ENCODE results near the gene GAL3ST2. TPM values are rescaled to one million over a fixed set of nuclear protein-coding genes. Genes with fewer than 3 reads are reported as not detected.
"Not testable (repeated sequence)": the region's sequence is repeated elsewhere in the genome, so short reads cannot be mapped to it uniquely, and the experiment has no call there.

GAL3ST2 gene
- total RNA-seq, 2 donors from 2014 or later = 0.16 to 1.1 TPM

GRCh38 chr2:241773511-241774418 lies 2.9 kb upstream of the GAL3ST2 start:
- Mint-ChIP-seq H3K36me3 (no peaks in the 10 kb centered on the region), H3K27ac (no peak overlapping the region), H3K9me3 (no peaks in the 10 kb centered on the region)
- DNase-seq (ENCODE audit: low spot score in 2 of 2) (peak in 1 of 2 donors; percentile 51), ATAC-seq (no peak)

- Mint-ChIP-seq H3K36me3 (no peaks in the 10 kb centered on the region), H3K27ac (no peak overlapping the region), H3K9me3 (no peaks in the 10 kb centered on the region)
- ATAC-seq = peak in 1 of 2 donors; percentile 16
- DNase-seq (ENCODE audit: low spot score in 2 of 2) = peak in 1 of 2 donors; percentile 44
Measured at GRCh38 chr2:241774419-241775222, 2.0 kb upstream of the GAL3ST2 start.

- H3K9me3 Mint-ChIP-seq = no peaks in the 10 kb centered on the region
- no peak for ATAC-seq
- no peaks in the 10 kb centered on the region for H3K36me3 Mint-ChIP-seq
- H3K27ac Mint-ChIP-seq = no peak overlapping the region
- no peak for DNase-seq (ENCODE audit: low spot score in 2 of 2)
Measured at GRCh38 chr2:241775223-241776177, 1.1 kb upstream of the GAL3ST2 start.

DNA sequence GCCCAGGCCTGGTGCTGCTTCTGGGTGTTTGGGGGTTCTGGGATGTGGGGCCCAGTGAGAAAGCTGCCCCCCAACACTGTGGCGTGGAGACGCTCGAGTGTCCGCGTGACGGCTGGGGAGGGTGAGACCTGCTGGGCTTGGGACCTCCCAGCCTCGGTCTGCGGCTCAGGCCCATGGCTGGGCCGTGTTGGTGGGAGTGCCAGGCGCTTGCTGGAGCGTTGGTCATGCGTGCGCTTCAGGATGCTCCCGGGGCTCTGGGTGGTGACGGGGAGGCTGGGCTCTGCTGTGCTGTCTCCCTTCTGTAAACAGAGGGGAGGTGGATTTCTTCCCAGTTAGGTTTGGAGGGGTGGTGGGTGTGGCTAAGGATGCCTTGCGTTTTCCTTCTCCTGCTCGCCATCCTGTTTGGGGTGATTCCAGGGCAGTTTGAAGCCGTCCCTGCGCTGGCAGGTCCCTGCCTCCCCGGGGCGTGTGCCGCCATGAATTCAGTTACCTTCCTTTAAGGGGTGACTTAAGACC lies 606 bp downstream of the GAL3ST2 start:
- peaks cover 0 to 7% of the 10 kb centered on the region in 2 donors for H3K36me3 Mint-ChIP-seq
- H3K27ac Mint-ChIP-seq = no peak overlapping the region
- DNase-seq (ENCODE audit: low spot score in 2 of 2) = no peak
- ATAC-seq = no peak
- H3K9me3 Mint-ChIP-seq = no peaks in the 10 kb centered on the region

- Mint-ChIP-seq H3K27ac (peak overlapping the region in 1 of 2 donors; percentile 73), H3K36me3 (peaks cover 0 to 7% of the 10 kb centered on the region in 2 donors), H3K9me3 (no peaks in the 10 kb centered on the region)
- DNase-seq (ENCODE audit: low spot score in 2 of 2) (peak in 1 of 2 donors; percentile 47), ATAC-seq (no peak)
Measured at GRCh38 chr2:241777686-241778627, 1.3 kb downstream of the GAL3ST2 start.

- Mint-ChIP-seq H3K27ac (no peak overlapping the region), H3K9me3 (peaks cover 0 to 7% of the 10 kb centered on the region in 2 donors), H3K36me3 (peaks cover 0 to 10% of the 10 kb centered on the region in 2 donors)
- DNase-seq (ENCODE audit: low spot score in 2 of 2) (no peak), ATAC-seq (no peak)
Measured at GRCh38 chr2:241780939-241781569, 4.4 kb downstream of the GAL3ST2 start.

GRCh38 chr2:241782053-241782452 lies 5.4 kb downstream of the GAL3ST2 start:
- H3K9me3 Mint-ChIP-seq = peaks cover 0 to 14% of the 10 kb centered on the region in 2 donors
- H3K27ac Mint-ChIP-seq; DNase-seq (ENCODE audit: low spot score in 2 of 2); ATAC-seq: not testable (repeated sequence)
- H3K36me3 Mint-ChIP-seq = peaks cover 0 to 20% of the 10 kb centered on the region in 2 donors

DNA sequence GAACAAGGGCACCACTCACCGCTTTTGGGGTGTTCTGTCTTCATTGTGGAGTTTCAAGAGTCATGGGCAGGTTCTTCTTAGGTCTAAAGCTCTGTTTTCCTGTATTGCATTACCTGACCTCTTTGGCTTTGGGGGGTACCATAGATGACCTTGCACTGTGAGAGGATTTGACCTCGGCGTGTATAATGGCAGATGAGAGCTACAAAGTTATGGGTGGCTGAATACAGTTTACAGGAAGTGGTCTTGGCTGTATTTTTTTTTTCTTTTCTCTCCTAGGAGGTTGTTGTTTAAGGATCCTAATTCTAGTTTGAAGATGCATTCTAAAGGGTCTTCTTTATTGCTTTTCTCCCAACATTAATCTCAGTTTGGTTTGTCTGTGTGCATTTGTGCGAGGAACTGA lies 11.5 kb downstream of the GAL3ST2 start:
- H3K36me3 Mint-ChIP-seq = peaks cover 13 to 52% of the 10 kb centered on the region in 2 donors
- peak overlapping the region in 1 of 2 donors; percentile 73 for H3K27ac Mint-ChIP-seq
- DNase-seq (ENCODE audit: low spot score in 2 of 2) (no peak), ATAC-seq (peak; percentile 5 to 15)
- H3K9me3 Mint-ChIP-seq = peaks cover 0 to 44% of the 10 kb centered on the region in 2 donors

DNA sequence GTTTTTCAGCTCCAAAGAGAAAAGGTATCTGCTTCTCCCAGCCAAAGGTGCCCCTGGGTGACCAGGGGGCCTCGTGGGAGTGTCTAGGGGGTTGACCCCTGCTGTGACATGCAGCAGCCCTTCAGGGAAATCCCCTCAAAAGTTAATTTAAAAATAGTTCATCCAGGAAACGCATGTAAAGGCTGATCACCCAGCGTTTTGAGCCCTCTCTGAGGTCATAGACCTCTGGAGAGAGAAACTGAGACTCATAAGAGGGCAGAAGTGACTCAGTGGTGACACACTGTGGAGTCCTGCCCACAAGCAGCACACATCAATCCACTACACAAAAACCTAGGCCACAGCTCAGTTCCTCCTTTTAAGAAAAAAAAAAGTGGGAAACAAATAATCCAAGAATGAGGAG lies 11.9 kb downstream of the GAL3ST2 start:
- H3K36me3 Mint-ChIP-seq = peaks cover 13 to 56% of the 10 kb centered on the region in 2 donors
- peak overlapping the region; percentile 10 to 73 for H3K27ac Mint-ChIP-seq
- peak; percentile 43 to 75 for DNase-seq (ENCODE audit: low spot score in 2 of 2)
- peaks cover 0 to 49% of the 10 kb centered on the region in 2 donors for H3K9me3 Mint-ChIP-seq
- peak; percentile 92 to 99 for ATAC-seq

DNA sequence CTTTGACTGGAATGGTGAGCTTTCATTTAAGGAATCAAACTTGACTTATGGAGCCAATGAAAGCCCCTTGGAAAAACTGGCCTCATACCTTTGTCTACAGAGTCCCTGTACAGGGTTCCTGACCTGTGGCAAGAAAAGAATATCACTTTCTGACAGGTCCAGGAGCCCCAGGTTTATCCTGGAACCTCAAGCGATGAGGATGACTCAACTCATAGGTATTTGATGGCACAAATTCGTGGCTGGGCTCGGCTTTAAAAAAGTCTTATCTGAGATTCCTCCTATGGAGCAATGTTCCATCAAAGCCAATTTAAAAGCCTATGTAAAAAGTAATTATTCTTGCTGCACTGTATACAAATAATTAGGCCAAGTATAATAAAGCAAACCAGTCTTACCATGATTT lies 14.8 kb downstream of the GAL3ST2 start:
- ATAC-seq; H3K27ac Mint-ChIP-seq; DNase-seq (ENCODE audit: low spot score in 2 of 2): not testable (repeated sequence)
- H3K9me3 Mint-ChIP-seq = peaks cover 0 to 41% of the 10 kb centered on the region in 2 donors
- peaks cover 13 to 50% of the 10 kb centered on the region in 2 donors for H3K36me3 Mint-ChIP-seq

- Mint-ChIP-seq H3K9me3 (peaks cover 0 to 30% of the 10 kb centered on the region in 2 donors), H3K36me3 (peaks cover 9 to 30% of the 10 kb centered on the region in 2 donors), H3K27ac (no peak overlapping the region)
- no peak for ATAC-seq
- DNase-seq (ENCODE audit: low spot score in 2 of 2) = no peak
Measured at GRCh38 chr2:241793385-241793784, 16.8 kb downstream of the GAL3ST2 start.

DNA sequence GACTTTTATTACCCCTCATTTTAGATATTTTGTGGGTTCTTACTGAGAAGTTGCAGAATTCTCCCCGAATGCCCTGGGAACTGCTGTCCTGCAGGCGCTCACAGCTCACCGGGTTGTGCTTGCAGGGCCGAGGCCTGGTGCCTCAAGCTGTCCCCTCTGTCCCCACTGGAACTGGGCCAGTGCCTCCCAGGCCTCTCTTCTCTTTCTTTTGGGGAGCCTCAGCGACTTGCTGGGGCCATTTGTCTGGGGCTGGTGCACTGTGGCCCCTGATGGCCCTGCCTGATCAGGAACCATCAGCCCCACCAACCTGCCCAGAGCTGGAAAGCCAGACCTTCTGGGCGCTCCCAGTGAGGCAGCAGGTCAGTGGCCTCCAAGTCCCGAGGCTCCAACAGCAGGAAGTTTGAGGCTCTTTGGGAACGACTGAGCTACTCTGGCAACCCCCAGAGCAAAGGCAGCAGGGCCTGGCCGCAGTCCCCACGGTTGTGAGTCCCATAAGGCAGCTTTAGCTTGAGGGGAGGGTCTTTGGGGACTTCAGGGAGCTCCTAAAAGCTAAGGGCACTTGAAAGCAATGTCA lies 17.7 kb downstream of the GAL3ST2 start:
- DNase-seq (ENCODE audit: low spot score in 2 of 2) (peak in 1 of 2 donors; percentile 47), ATAC-seq (no peak)
- no peak overlapping the region for H3K27ac Mint-ChIP-seq
- H3K9me3 Mint-ChIP-seq = peaks cover 0 to 21% of the 10 kb centered on the region in 2 donors
- peaks cover 8 to 20% of the 10 kb centered on the region in 2 donors for H3K36me3 Mint-ChIP-seq

GRCh38 chr2:241795021-241795999 lies 18.7 kb downstream of the GAL3ST2 start:
- no peak for ATAC-seq
- Mint-ChIP-seq H3K36me3 (peaks cover 8 to 16% of the 10 kb centered on the region in 2 donors), H3K9me3 (peaks cover 0 to 18% of the 10 kb centered on the region in 2 donors), H3K27ac (no peak overlapping the region)
- no peak for DNase-seq (ENCODE audit: low spot score in 2 of 2)

Data from activated naive CD4-positive, alpha-beta T cell treated with anti-CD3 and anti-CD28 coated beads, Interleukin-2, amount 50 U/mL, for 72 hours (primary cell).